HepG2 (cell line): Measurements from ENCODE around the gene LITAFD. TPM values are rescaled to one million over a fixed set of nuclear protein-coding genes. Genes with fewer than 3 reads are reported as not detected.

Source experiments
- ATAC-seq: fragments of 200-7000 bp; cut with Tn5 transposase; 3 replicates; pipeline ENCODE4 v1.9.1; 2020; ENCODE audit warnings: mild to moderate bottlenecking, moderate library complexity
- BruUV-seq: library from RNA; stranded (reverse); fragments of 400-500 nt; replicated peaks from 2 replicates; lab custom pipeline; 2021; lab: Mats Ljungman, UMichigan
- CTCF ChIA-PET: fragments of 300-600 bp; formaldehyde crosslinking; extraction: SDS; loops from one replicate; lab custom pipeline; 2021; ENCODE audit warnings: low total read pairs, inconsistent platforms, low intra/inter-chr PET ratio; lab: Yijun Ruan, JAX
- POLR2A ChIA-PET: fragments of 350-600 bp; sonication (Branson Sonifier 250); formaldehyde crosslinking; loops from one replicate; lab custom pipeline; 2020; ENCODE audit warnings: antibody characterized with exemption, inconsistent platforms; lab: Yijun Ruan, JAX
- DNase-seq: peaks from one replicate; pipeline ENCODE4 v3.0.0-alpha.2; 2015; ENCODE audit warnings: low spot score
- FAIRE-seq: peaks from 3 replicates; lab custom pipeline; 2011; peaks lifted over from hg19 to GRCh38; lab: Jason Lieb, UNC
- H2AFZ ChIP-seq: one replicate; pipeline ENCODE4 v1.6.1; 2011; ENCODE audit warnings: low read length, inconsistent platforms
- H3K27ac ChIP-seq: fragments of 300-600 bp; 3 replicates; pipeline ENCODE4 v1.8.0; 2011; ENCODE audit warnings: mixed run types, mild to moderate bottlenecking, mixed read lengths, low read length, inconsistent platforms; ENCODE audit not compliant: insufficient read depth; ENCODE audit errors: extremely low read length
- H3K27me3 ChIP-seq, 2 experiments: fragments of 200-600 bp in 1 of 2; 2 replicates in 1 of 2; 3 replicates in 1 of 2; pipeline versions ENCODE4 v1.6.0 to v1.8.0; 2011; ENCODE audit warnings: low read length in 2 of 2, mild to moderate bottlenecking in 2 of 2, moderate library complexity in 2 of 2, inconsistent platforms in 1 of 2; ENCODE audit not compliant: insufficient read depth in 2 of 2, control insufficient read depth in 1 of 2
- H3K36me3 ChIP-seq, 2 experiments: fragments of 200-600 bp in 1 of 2; replicated peaks in 1 of 2; 2 replicates in 1 of 2; 3 replicates in 1 of 2; pipeline versions ENCODE4 v1.5.1 to v1.8.0; 2011; ENCODE audit warnings: low read length in 2 of 2, inconsistent platforms in 1 of 2; ENCODE audit not compliant: insufficient read depth in 2 of 2, control insufficient read depth in 1 of 2
- H3K4me1 ChIP-seq: 2 replicates; pipeline ENCODE4 v1.5.1; 2012; ENCODE audit warnings: low read length, inconsistent platforms; ENCODE audit not compliant: insufficient read depth
- H3K4me2 ChIP-seq: 2 replicates; pipeline ENCODE4 v1.6.0; 2011; ENCODE audit warnings: low read depth, low read length, inconsistent platforms
- H3K4me3 ChIP-seq, 3 experiments: fragments of 200-600 bp in 1 of 3; sonication (generic), shearing (Covaris generic) in 1 of 3; replicated peaks in 1 of 3; 2 replicates each; pipeline ENCODE4 v1.5.1; 2011 to 2016; ENCODE audit warnings: low read length in 3 of 3, inconsistent platforms in 2 of 3, low read depth in 2 of 3, mild to moderate bottlenecking in 2 of 3, control low read depth in 1 of 3, mixed read lengths in 1 of 3; ENCODE audit not compliant: insufficient read depth in 1 of 3
- H3K79me2 ChIP-seq: one replicate; pipeline ENCODE4 v1.6.1; 2011; ENCODE audit warnings: low read length, inconsistent platforms; ENCODE audit not compliant: insufficient read depth
- H3K9ac ChIP-seq: 2 replicates; pipeline ENCODE4 v1.6.0; 2011; ENCODE audit warnings: mild to moderate bottlenecking, low read depth, low read length, inconsistent platforms; ENCODE audit not compliant: insufficient read depth
- H3K9me3 ChIP-seq: 2 replicates; pipeline ENCODE4 v1.5.1; 2012; ENCODE audit warnings: mild to moderate bottlenecking, low read length
- H4K20me1 ChIP-seq: 2 replicates; pipeline ENCODE4 v1.6.0; 2011; ENCODE audit warnings: inconsistent platforms, mild to moderate bottlenecking, low read length, moderate library complexity; ENCODE audit not compliant: insufficient read depth
- AGO2 ChIP-seq: fragments of 200-400 bp; formaldehyde crosslinking; optimal IDR thresholded peaks from 2 replicates; pipeline ENCODE3; 2017; ENCODE audit warnings: mild to moderate bottlenecking, low read depth, low read length, moderate library complexity
- ARNT ChIP-seq: fragments of 450-650 bp; IDR thresholded peaks from 2 replicates; pipeline ENCODE4 v1.6.1; 2017
- CAMTA2 ChIP-seq: sonication (generic); formaldehyde crosslinking; IDR thresholded peaks from 2 replicates; pipeline ENCODE4 v1.4.0; 2020; ENCODE audit warnings: mild to moderate bottlenecking, missing genetic modification reagents, borderline replicate concordance
- CBX1 ChIP-seq: IDR thresholded peaks from one replicate; pipeline ENCODE4 v1.6.1; 2016; ENCODE audit warnings: antibody characterized with exemption, low read depth
- POLR2A ChIP-seq, 2 experiments: IDR thresholded peaks; 2 replicates each; pipeline ENCODE4 v1.6.1; 2011; ENCODE audit warnings: low read depth in 2 of 2, low read length in 2 of 2, mild to moderate bottlenecking in 1 of 2, moderate library complexity in 1 of 2; ENCODE audit not compliant: insufficient read depth in 1 of 2
- RBM22 ChIP-seq: fragments of 200-400 bp; formaldehyde crosslinking; optimal IDR thresholded peaks from 2 replicates; pipeline ENCODE3; 2017; ENCODE audit warnings: mild to moderate bottlenecking, low read length, moderate library complexity
- REL ChIP-seq: sonication (generic); formaldehyde crosslinking; conservative IDR thresholded peaks from 2 replicates; pipeline ENCODE4 v1.8.0; 2022; ENCODE audit warnings: mild to moderate bottlenecking, missing genetic modification reagents, moderate library complexity
- SCMH1 ChIP-seq: sonication (generic); formaldehyde crosslinking; IDR thresholded peaks from 2 replicates; pipeline ENCODE4 v1.9.0; 2021; ENCODE audit warnings: missing genetic modification reagents, mild to moderate bottlenecking, borderline replicate concordance
- SP4 ChIP-seq: sonication (generic); formaldehyde crosslinking; IDR thresholded peaks from 2 replicates; pipeline ENCODE4 v1.8.1; 2023; ENCODE audit warnings: mild to moderate bottlenecking, missing genetic modification reagents
- SP5 ChIP-seq: IDR thresholded peaks from 2 replicates; pipeline ENCODE4 v1.6.1; 2016; ENCODE audit warnings: low read depth, borderline replicate concordance
- SPEN ChIP-seq: sonication (generic); formaldehyde crosslinking; IDR thresholded peaks from 2 replicates; pipeline ENCODE4 v1.5.1; 2020; ENCODE audit warnings: low read depth, mild to moderate bottlenecking, missing genetic modification reagents
- SSRP1 ChIP-seq: IDR thresholded peaks from 2 replicates; pipeline ENCODE4 v1.6.1; 2016; ENCODE audit warnings: control low read depth
- ZNF225 ChIP-seq: sonication (generic); formaldehyde crosslinking; IDR thresholded peaks from 2 replicates; pipeline ENCODE4 v1.4.0; 2020; ENCODE audit warnings: mild to moderate bottlenecking, missing genetic modification reagents
- ZNF326 ChIP-seq: sonication (generic); formaldehyde crosslinking; IDR thresholded peaks from 2 replicates; pipeline ENCODE4 v1.4.0; 2020; ENCODE audit warnings: missing genetic modification reagents, borderline replicate concordance
- ZNF451 ChIP-seq: sonication (generic); formaldehyde crosslinking; IDR thresholded peaks from 2 replicates; pipeline ENCODE4 v1.5.0; 2020; ENCODE audit warnings: mild to moderate bottlenecking, missing genetic modification reagents
- ZNF768 ChIP-seq: sonication (generic); formaldehyde crosslinking; IDR thresholded peaks from 2 replicates; pipeline ENCODE4 v1.4.0; 2020; ENCODE audit warnings: missing genetic modification reagents
- ZSCAN25 ChIP-seq: sonication (generic); formaldehyde crosslinking; IDR thresholded peaks from 2 replicates; pipeline ENCODE4 v1.8.0; 2022; ENCODE audit warnings: mild to moderate bottlenecking, missing genetic modification reagents
- WGBS: methylation state at CpG from one replicate; pipeline ENCODE4 v1.1.6; 2017; ENCODE audit warnings: low lambda C conversion rate; 5-methylcytosine and 5-hydroxymethylcytosine counted together
- in situ Hi-C: cut with HindIII; loops from 2 replicates; pipeline ENCODE4 v1.10.0; 2017; ENCODE audit warnings: low pct_unique_long_range_greater_than_20kb; ENCODE audit not compliant: extremely low pct_ligation_motif_present
- intact Hi-C: fragments of 100-400 bp; cut with micrococcal nuclease; formaldehyde crosslinking; loops from one replicate; pipeline ENCODE4 v1.10.0; 2022; ENCODE audit not compliant: unreplicated experiment
- polyA plus RNA-seq, 8 experiments: library from polyadenylated mRNA; depleted of rRNA in 3 of 8; stranded (reverse) in 7 of 8; unstranded in 1 of 8; fragments of >200 nt; fragmentation: Illumina TruSeq in 4 of 8; extraction: Trizol in 4 of 8; gene quantifications; 2 replicates each; pipeline versions ENCODE4 v1.2.1 to v1.2.3, GENCODE V29; 2011 to 2016; ENCODE audit warnings: low read depth in 4 of 8, missing spikeins in 1 of 8, mixed read lengths in 1 of 8; ENCODE audit not compliant: insufficient read depth in 1 of 8
- total RNA-seq, 5 experiments: library from RNA; depleted of rRNA; stranded (reverse); fragments of >200 nt; fragmentation: Illumina TruSeq; extraction: Trizol; gene quantifications; 2 replicates each; pipeline ENCODE4 v1.2.3, GENCODE V29; 2016; ENCODE audit warnings: low read depth in 1 of 5
- TF ChIP-seq, protein P1 (sequence below): sonication (generic); formaldehyde crosslinking; IDR thresholded peaks from 2 replicates; pipeline ENCODE4 v1.4.0; 2020; ENCODE audit warnings: missing genetic modification reagents, mild to moderate bottlenecking, borderline replicate concordance
- TF ChIP-seq, protein P2 (sequence below): sonication (generic); formaldehyde crosslinking; IDR thresholded peaks from 2 replicates; pipeline ENCODE4 v1.5.0; 2020; ENCODE audit warnings: mild to moderate bottlenecking, missing genetic modification reagents

Gene LITAFD
- total and polyA plus RNA-seq, 2 of the 13 experiments (the other 11 are each of a cell fraction or from before 2014, with no cell fraction given), result not detected

DNA sequence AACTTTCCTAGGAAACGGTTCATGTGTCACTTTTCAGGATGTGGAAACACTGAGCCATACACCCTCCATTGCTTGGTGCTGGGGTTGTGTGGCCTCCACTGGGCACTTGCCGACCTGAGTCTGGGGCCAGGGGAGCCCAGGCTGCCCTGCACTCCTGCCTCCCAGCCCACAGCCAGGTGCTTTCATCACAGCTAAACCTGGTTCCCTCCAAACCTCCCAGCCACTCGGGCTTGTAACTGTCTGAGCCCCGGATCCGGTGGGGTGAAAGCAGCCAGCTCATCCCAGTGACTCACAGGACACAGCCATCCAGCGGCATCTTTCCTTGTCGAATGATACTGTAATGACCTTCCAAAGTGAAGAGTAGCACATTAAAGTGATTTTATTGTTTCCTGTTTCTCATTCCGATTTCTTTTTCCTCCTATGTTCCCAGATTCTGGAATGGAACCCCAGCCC is 33.2 kb upstream of the LITAFD start (continued):
- TF ChIP-seq, protein P1, sequence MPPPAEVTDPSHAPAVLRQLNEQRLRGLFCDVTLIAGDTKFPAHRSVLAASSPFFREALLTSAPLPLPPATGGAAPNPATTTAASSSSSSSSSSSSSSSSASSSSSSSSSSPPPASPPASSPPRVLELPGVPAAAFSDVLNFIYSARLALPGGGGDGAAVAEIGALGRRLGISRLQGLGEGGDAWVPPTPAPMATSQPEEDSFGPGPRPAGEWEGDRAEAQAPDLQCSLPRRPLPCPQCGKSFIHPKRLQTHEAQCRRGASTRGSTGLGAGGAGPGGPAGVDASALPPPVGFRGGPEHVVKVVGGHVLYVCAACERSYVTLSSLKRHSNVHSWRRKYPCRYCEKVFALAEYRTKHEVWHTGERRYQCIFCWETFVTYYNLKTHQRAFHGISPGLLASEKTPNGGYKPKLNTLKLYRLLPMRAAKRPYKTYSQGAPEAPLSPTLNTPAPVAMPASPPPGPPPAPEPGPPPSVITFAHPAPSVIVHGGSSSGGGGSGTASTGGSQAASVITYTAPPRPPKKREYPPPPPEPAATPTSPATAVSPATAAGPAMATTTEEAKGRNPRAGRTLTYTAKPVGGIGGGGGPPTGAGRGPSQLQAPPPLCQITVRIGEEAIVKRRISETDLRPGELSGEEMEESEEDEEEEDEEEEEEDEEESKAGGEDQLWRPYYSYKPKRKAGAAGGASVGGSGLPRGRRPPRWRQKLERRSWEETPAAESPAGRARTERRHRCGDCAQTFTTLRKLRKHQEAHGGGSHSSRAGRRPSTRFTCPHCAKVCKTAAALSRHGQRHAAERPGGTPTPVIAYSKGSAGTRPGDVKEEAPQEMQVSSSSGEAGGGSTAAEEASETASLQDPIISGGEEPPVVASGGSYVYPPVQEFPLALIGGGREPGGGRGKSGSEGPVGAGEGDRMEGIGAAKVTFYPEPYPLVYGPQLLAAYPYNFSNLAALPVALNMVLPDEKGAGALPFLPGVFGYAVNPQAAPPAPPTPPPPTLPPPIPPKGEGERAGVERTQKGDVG, result no peak

DNA sequence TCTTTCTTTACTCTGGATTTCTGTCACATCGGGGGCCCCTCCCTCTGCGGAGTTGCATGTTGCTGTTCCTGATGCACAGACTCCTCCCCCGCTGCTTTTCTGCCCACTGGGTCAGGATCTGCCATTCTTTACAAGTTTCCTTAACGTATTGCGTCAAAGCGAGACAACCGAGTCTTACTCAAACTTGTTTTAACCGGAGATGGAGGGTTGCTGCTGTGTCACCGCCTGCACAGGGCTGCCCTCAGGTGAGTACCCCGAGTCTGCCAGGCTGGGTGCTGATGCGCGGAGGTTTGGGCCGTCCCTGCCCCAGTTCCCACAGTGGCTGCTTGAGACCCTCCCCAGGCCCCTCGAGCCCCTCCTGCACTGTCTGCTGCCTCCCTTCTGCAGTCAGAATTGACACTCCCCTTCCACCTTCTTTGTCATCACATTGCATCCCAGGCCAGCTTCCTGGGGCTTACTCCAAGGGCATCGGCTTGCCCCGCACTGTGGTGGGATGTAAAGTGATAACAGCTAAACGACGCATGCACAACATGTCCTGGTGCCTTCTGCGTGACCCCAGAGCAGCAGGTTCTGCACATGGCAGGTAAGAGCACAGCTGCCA is 32.6 kb upstream of the LITAFD start:
- intact Hi-C loops (loop anchor here (2.0 to 5.0 kb wide), 2 partner anchors 17 to 187 kb away; no protein-coding TSS in a partner anchor), in situ Hi-C loops (no loop called here)
- WGBS, result 91% methylated on average over 19 of the region's 19 CpGs
- H3K4me3 ChIP-seq, result no peak overlapping the region
- no peak overlapping the region for H3K9ac ChIP-seq
- no peaks in the 10 kb centered on the region for H3K27me3 ChIP-seq
- ATAC-seq (peak; percentile 2), FAIRE-seq (no peak), DNase-seq (no peak)
- BruUV-seq, result no TSS peak
- peaks cover 50 to 84% of the 10 kb centered on the region in 2 experiments for H3K36me3 ChIP-seq
- peaks cover 17% of the 10 kb centered on the region for H3K79me2 ChIP-seq
- H3K9me3 ChIP-seq, result no peaks in the 10 kb centered on the region
- CTCF ChIA-PET, result no interaction called here
- no peak overlapping the region for H2AFZ ChIP-seq
- H4K20me1 ChIP-seq, result peaks cover 75% of the 10 kb centered on the region
- POLR2A ChIA-PET, result interaction anchor here (0.6 to 7.5 kb wide), 8 partner anchors 11 to 174 kb away, joined by 3 to 105 read pairs (median 7); partner anchors contain the start of gene CARHSP1
- H3K27ac ChIP-seq, result peak overlapping the region; percentile 44
- peaks cover 31% of the 10 kb centered on the region for H3K4me1 ChIP-seq
- H3K4me2 ChIP-seq, result no peak overlapping the region
- no peak for TF ChIP-seq ZSCAN25 (CRISPR knock-in tag)
- no peak for TF ChIP-seq SPEN (CRISPR knock-in tag)
- TF ChIP-seq ZNF451, result no peak
- no peak for TF ChIP-seq ZNF326 (CRISPR knock-in tag)
- peak; percentile 21; the same call in 1 of the 2 replicates for TF ChIP-seq ZNF768 (CRISPR knock-in tag)
- peak; percentile 39; the same call in 1 of the 2 replicates for TF ChIP-seq CAMTA2 (CRISPR knock-in tag)
- peak; percentile 93 for TF ChIP-seq AGO2
- peak in 1 of 2 experiments; percentile 33; a peak in 1 of 4 replicates for TF ChIP-seq POLR2A (IDR thresholded peaks at IDR 0.05; ENCODE audit: insufficient read depth in 1 of 2, low read depth in 2 of 2, low read length in 2 of 2)
- no peak for TF ChIP-seq SCMH1 (CRISPR knock-in tag)
- 0 out of 2 replicates have a peak, but pooled peaks have one; percentile 36 for TF ChIP-seq SP4
- peak; percentile 30; the same call in 1 of the 2 replicates for TF ChIP-seq ZNF225 (CRISPR knock-in tag)
- TF ChIP-seq SP5 (CRISPR knock-in tag), result no peak
- no peak for TF ChIP-seq CBX1
- TF ChIP-seq, protein P2, sequence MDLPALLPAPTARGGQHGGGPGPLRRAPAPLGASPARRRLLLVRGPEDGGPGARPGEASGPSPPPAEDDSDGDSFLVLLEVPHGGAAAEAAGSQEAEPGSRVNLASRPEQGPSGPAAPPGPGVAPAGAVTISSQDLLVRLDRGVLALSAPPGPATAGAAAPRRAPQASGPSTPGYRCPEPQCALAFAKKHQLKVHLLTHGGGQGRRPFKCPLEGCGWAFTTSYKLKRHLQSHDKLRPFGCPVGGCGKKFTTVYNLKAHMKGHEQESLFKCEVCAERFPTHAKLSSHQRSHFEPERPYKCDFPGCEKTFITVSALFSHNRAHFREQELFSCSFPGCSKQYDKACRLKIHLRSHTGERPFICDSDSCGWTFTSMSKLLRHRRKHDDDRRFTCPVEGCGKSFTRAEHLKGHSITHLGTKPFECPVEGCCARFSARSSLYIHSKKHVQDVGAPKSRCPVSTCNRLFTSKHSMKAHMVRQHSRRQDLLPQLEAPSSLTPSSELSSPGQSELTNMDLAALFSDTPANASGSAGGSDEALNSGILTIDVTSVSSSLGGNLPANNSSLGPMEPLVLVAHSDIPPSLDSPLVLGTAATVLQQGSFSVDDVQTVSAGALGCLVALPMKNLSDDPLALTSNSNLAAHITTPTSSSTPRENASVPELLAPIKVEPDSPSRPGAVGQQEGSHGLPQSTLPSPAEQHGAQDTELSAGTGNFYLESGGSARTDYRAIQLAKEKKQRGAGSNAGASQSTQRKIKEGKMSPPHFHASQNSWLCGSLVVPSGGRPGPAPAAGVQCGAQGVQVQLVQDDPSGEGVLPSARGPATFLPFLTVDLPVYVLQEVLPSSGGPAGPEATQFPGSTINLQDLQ (CRISPR knock-in tag), result 0 out of 2 replicates have a peak, but pooled peaks have one; percentile 12
- TF ChIP-seq SSRP1, result peak; percentile 34; the same call in 1 of the 2 replicates
- no peak for TF ChIP-seq ARNT
- TF ChIP-seq REL (CRISPR knock-in tag), result peak; percentile 71; the same call in 1 of the 2 replicates
- peak; percentile 68 for TF ChIP-seq RBM22
